Fibroblast of pulmonary artery (primary cell): ENCODE data around the gene PRR33.

Experiments
- DNase-seq: peaks from one replicate; pipeline ENCODE4 v3.0.0-alpha.2; 2010; ENCODE audit warnings: low read depth
- H3K4me3 ChIP-seq: replicated peaks from 2 replicates; pipeline ENCODE4 v1.5.1; 2011; ENCODE audit warnings: low read depth, mild to moderate bottlenecking, control low read depth, low read length, moderate library complexity
- TF ChIP-seq, protein P1 (sequence below): IDR thresholded peaks from 2 replicates; pipeline ENCODE4 v1.5.1; 2011; ENCODE audit warnings: mild to moderate bottlenecking, control low read depth, low read length, inconsistent platforms; ENCODE audit errors: missing control alignments

PRR33 gene

DNA sequence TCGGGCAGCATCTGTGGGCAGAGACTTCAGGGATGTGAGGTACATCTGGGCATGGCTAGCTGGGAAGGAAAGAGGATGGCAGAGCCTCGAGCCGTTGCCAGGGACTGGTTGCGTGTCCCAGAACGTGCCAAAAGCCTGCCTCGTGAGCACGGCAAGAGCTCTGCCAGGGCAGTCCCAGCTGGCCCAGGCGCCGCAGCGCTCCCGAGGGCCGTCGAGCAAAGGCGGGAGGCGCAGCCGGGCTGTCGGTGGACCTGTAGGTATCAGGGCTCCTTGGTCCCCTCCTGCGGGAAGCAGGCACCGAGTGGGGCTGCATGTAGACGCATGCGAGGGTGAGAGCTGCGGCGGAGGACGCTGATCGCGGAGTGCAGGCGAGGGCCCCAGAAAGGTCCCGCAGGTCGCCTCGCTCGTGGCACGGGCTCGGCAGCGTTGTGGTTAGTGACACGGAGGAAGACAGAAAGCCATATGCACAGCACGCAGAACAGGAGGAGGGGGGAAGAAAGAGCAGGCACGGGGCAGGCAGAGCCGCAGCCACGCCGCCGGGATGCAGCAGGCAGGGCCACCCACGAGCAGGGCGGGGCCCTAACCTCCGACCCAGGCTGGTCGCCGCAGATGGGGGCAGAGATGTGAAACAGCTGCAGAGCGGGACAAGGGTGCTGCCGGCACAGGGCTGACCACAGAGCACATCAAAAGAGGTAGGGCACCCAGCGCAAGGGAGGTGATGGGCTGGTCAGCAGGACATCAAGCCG lies 20.8 kb downstream of the PRR33 start:
- DNase-seq, result no peak
- H3K4me3 ChIP-seq, result no peak overlapping the region
- TF ChIP-seq, protein P1, sequence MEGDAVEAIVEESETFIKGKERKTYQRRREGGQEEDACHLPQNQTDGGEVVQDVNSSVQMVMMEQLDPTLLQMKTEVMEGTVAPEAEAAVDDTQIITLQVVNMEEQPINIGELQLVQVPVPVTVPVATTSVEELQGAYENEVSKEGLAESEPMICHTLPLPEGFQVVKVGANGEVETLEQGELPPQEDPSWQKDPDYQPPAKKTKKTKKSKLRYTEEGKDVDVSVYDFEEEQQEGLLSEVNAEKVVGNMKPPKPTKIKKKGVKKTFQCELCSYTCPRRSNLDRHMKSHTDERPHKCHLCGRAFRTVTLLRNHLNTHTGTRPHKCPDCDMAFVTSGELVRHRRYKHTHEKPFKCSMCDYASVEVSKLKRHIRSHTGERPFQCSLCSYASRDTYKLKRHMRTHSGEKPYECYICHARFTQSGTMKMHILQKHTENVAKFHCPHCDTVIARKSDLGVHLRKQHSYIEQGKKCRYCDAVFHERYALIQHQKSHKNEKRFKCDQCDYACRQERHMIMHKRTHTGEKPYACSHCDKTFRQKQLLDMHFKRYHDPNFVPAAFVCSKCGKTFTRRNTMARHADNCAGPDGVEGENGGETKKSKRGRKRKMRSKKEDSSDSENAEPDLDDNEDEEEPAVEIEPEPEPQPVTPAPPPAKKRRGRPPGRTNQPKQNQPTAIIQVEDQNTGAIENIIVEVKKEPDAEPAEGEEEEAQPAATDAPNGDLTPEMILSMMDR, result no peak

DNA sequence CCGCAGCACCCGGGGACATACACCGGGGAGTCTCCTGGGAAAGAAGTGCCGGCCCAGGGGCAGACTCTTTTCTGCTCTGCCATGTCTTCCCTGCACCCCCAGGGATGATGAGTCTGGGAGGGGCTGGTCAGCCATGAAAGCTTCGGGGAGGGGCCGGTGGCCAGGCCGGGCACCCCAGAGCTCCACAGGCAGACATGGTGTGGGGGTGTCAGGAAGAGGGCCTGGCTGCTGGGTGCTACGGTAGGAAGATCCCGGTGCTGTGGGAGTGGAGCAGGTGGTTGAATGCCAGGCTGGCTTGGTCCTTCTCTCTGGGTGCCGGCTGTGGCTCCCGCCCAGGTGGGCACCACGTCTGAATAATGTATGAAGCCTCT lies 21.4 kb downstream of the PRR33 start:
- TF ChIP-seq, protein P1, result no peak
- DNase-seq, result no peak
- H3K4me3 ChIP-seq, result no peak overlapping the region

DNA sequence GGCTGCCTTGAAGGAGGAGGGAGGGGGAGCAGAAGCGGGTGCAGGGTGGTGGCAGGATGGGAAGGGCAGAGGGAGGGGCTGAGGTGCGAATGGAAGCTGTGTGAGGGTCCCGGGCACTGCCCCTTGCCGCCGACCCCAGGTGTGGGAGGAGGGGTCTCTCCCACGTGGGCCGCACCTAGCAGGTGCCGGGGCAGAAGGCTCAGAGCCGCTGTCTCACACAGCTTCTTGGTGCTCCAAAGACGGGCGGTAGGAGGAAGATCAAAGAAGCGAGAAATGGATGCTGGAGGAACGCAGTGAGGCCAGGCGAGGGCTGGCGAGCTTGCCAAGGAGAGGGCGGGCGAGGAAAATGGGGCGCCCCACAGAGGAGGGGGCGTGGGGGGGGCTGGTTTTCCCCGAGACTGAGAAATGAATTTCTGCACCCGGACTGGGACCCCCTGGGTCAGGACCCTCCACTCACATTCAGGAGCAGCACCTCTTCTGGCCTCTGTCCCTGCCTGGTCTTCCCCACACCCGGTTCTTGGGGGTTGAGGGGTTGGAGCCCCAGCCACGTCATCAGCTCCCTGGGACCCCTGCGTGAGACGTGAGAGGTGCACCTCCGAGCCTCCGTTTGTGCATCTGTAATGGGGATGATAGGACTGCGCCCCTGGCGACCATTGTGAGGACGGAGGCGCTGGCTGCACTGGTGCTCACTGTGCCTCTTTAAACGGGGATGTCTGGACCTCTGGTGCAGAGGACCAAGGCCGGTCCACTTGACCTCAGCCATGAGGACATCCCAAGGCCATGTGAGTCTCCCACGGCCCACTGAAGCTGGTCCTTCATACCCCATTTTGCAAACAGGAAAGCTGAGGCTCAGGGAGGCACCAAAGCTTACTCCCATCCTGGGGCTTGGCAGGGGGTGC lies 22.0 kb downstream of the PRR33 start:
- no peak overlapping the region for H3K4me3 ChIP-seq
- no peak for DNase-seq
- TF ChIP-seq, protein P1, result peak; percentile 34

DNA sequence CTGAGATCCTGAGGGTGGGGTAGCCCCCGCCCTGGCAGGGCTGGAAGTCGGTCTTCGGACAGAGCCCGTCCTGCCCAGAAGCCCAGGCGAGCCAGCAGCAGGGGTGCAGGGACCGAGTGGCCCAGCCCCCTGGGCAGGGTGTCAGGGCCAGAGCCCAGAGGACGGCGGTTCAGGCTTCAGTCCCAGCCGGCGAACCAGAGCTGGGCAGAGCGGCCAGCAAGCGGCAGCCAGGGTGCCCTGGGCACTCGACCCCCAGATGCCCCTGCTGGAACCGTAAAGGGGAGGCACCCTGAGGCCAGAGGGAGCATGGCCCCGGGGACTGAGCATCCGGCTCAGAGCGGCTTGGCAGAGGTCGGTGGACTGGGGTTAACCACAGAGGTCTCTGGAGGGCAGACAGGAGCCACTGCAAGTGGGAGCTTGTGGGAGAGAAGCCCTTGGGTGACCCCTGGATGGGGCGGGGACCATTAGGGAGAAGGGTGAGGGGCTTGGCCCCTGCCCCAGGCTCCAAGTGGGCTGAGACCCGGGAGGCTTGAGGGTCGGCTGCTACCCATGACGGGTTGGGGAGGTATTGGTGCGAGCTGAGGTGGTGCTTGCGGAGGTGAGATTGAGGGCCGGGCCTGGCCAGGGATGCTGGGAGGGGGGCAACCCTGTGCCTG lies 22.9 kb downstream of the PRR33 start:
- H3K4me3 ChIP-seq, result no peak overlapping the region
- no peak for DNase-seq
- TF ChIP-seq, protein P1, result no peak

DNA sequence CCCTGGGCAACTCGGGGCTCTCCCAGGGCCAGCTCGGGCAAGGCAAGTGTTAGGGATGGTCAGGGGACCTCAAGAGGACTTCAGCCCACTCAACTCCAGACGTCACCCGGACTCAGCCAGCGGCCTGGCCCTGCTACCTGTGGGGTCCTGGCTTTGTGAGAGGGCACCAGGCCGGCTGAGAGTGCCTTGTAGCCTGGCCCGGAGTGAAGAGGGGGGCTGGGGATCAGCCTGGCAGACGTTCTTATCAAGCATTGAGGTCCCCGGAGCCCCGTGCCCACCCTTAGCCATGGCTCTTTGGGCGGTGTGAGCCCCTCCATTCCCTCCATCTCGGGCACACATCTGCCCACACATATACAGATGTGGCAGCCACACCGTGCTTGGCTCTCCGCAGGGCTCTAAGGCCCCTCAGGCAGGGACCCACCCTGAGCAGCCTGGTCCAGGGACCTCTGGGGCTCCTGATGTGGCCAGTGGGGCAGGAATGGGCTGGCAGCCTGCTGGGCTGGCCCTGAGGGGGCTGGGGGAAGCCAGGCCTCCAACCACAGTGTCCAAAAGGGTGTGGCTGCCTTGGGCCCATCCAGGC lies 23.5 kb downstream of the PRR33 start:
- TF ChIP-seq, protein P1, result no peak
- DNase-seq, result no peak
- no peak overlapping the region for H3K4me3 ChIP-seq

DNA sequence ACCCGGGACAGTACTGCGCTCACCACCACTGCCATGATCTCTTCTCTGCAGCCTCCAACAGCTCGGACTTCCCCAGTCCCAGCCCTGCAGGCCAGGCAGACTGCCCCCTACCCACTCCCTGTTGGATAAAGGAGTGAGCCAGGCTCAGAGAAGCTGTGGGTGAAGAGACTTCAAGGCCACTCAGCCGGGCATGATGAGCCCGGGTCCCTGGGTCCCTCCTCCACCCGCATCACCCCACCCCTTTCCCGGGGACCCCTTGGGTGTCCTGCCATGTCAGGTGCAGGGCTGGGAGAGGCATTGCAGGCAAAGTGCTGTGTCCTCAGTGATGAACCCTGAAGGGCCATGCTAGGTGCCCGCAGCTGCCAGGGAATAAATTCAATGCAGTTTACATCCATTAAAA lies 24.3 kb downstream of the PRR33 start:
- H3K4me3 ChIP-seq, result no peak overlapping the region
- TF ChIP-seq, protein P1, result no peak
- no peak for DNase-seq
